ENCODE results near the gene SERPINE2. TPM values are rescaled to one million over a fixed set of nuclear protein-coding genes. Genes with fewer than 3 reads are reported as not detected.

Gene SERPINE2
- total and polyA plus RNA-seq, 9 donors: 42.5 to 264 (median 101) TPM

DNA sequence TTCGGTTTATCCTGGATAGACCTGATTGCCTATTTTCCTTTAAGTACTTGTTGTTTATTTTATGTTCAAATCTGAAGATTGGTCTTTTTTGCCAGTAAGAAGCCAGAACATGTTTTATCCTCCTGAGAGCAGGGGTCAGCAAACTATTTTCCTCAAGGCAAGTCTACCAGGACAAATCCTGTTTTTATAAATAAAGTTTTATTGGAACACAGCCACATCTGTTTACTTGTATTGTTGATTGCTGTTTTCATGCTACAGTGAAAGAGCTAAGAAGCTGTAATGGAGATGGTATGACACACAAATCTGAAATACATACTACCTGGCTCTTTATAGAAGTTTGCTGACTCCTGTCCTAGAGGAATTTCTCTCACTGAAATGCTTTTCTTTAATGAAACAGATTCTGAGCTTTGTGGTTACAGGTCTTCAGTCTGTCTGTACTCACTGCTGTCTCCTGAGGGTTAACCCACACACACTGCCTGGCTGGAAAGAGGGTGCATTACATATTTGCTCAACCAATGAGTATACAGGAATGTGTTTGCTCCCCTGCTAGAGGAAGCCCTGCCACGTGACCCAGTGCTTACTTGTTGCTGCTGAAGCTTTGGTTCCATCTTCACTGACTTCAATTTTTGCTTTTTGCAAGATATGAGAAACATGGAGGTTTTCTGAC lies 59.2 kb downstream of the SERPINE2 start:
- Histone ChIP-seq H3K9me3 (no peaks in the 10 kb centered on the region), H3K27ac (no peak overlapping the region), H3K36me3 (no peaks in the 10 kb centered on the region), H3K4me1 (ENCODE audit: insufficient read depth) (no peaks in the 10 kb centered on the region), H3K27me3 (no peaks in the 10 kb centered on the region), H3K4me3 (no peak overlapping the region)
- TF ChIP-seq EP300 (IDR thresholded peaks at IDR 0.05) (no peak), POLR2A (IDR thresholded peaks at IDR 0.05) (no peak), CTCF (IDR thresholded peaks at IDR 0.05) (no peak)
- 69 to 83% (median 71%) methylated on average over 2 of the region's 2 CpGs for WGBS, 3 donors
- intact Hi-C loops (cut with DNase I): no loop called here
- no peak for DNase-seq

DNA sequence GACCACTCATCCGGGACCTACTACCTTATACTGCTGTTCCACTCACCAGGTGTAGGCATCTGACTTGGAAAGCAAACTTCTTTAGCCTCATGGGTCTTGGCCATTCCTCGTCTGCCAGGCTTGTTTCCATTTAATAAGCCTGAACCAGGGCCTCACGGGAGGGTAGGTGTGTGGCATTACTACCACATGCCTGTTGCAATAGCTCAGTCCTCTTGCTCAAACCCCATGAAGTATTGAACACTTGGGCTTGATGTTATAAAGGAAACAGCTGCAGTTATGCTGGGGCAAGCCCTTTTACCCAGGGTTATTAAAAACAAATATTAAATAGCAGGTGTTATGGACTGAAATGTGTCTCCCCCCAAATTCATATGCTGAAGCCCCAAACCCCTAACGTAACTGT lies 60.6 kb downstream of the SERPINE2 start:
- 86 to 90% (median 89%) methylated on average over 4 of the region's 4 CpGs for whole genome bisulfite sequencing, 3 donors
- H3K27me3 ChIP-seq: no peaks in the 10 kb centered on the region
- DNase-seq: no peak
- H3K4me3 ChIP-seq: no peak overlapping the region
- H3K27ac ChIP-seq: no peak overlapping the region
- H3K36me3 ChIP-seq: no peaks in the 10 kb centered on the region
- no peaks in the 10 kb centered on the region for H3K9me3 ChIP-seq
- no peaks in the 10 kb centered on the region for H3K4me1 ChIP-seq (ENCODE audit: insufficient read depth)
- no peak for TF ChIP-seq EP300 (IDR thresholded peaks at IDR 0.05)
- no peak for TF ChIP-seq POLR2A (IDR thresholded peaks at IDR 0.05)
- TF ChIP-seq CTCF (IDR thresholded peaks at IDR 0.05): no peak
- intact Hi-C loops (cut with DNase I): no loop called here

DNA sequence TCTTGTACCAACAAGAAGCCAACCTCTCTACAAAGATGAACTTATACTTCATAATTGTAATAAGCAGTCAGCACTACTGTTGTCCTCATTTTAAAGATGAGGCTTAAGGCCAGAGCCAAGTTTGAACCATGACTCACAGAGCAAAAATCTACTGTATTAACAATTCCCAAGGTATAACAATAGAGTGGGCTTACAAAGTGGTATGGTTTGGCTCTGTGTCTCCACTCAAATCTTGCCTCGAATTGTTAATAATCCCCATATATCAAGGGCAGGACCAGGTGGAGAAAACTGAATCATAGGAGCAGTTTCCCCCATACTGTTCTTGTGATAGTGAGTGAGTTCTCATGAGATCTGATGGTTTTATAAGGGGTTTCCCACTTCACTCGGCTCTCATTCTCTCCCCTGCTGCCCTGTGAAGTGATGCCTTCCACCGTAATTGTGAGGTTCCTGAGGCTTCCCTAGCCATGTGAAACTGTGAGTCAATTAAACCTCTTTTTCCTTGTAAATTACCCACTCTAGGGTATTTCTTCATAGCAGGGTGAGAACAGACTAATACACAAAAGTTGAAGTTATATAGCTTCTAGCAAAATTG lies 62.4 kb downstream of the SERPINE2 start:
- H3K27ac ChIP-seq: no peak overlapping the region
- intact Hi-C loops (cut with DNase I): no loop called here
- H3K27me3 ChIP-seq: no peaks in the 10 kb centered on the region
- no peaks in the 10 kb centered on the region for H3K9me3 ChIP-seq
- WGBS, 3 donors: 36 to 63% (median 57%) methylated on average over 3 of the region's 3 CpGs
- no peak for DNase-seq
- H3K4me1 ChIP-seq (ENCODE audit: insufficient read depth): no peaks in the 10 kb centered on the region
- no peak for TF ChIP-seq EP300 (IDR thresholded peaks at IDR 0.05)
- TF ChIP-seq CTCF (IDR thresholded peaks at IDR 0.05): no peak
- TF ChIP-seq POLR2A (IDR thresholded peaks at IDR 0.05): no peak
- no peak overlapping the region for H3K4me3 ChIP-seq
- no peaks in the 10 kb centered on the region for H3K36me3 ChIP-seq

DNA sequence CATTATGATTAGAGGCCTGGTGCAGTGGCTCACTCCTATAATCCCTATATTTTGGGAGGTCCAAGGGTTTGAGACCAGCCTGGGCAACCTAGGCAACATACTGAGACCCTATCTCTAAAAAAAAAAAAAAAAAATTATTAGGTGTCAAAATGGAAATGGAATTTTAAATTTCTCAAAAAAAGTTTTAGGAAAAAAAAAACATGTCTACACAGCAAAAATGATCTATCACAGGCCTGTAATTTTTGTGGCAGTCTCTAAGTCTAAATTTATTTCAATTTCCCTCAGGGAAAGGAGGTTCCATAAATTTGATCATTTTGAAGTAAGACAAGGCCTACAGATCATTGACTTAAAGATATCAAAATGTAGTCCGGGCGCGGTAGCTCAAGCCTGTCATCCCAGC lies 65.5 kb downstream of the SERPINE2 start:
- Histone ChIP-seq H3K4me1 (ENCODE audit: insufficient read depth) (no peaks in the 10 kb centered on the region), H3K9me3 (no peaks in the 10 kb centered on the region), H3K36me3 (no peaks in the 10 kb centered on the region), H3K27ac (no peak overlapping the region), H3K27me3 (no peaks in the 10 kb centered on the region), H3K4me3 (no peak overlapping the region)
- TF ChIP-seq CTCF (IDR thresholded peaks at IDR 0.05) (no peak), POLR2A (IDR thresholded peaks at IDR 0.05) (no peak), EP300 (IDR thresholded peaks at IDR 0.05) (no peak)
- WGBS, 3 donors: 96 to 99% (median 97%) methylated on average over 3 of the region's 3 CpGs
- intact Hi-C loops (cut with DNase I): no loop called here
- no peak for DNase-seq

Measured in ovary (tissue), 9 donors.